IMR-90 (cell line): ENCODE data around the gene NFKBIE. TPM values are rescaled to one million over a fixed set of nuclear protein-coding genes. Genes with fewer than 3 reads are reported as not detected.

Source experiments
- ATAC-seq: fragments of 200-7000 bp; cut with Tn5 transposase; 2 replicates; pipeline ENCODE4 v1.9.1; 2020; ENCODE audit warnings: low read depth, mild to moderate bottlenecking, moderate library complexity
- BruUV-seq: library from RNA; stranded (reverse); fragments of 400-500 nt; replicated peaks from 2 replicates; lab custom pipeline; 2021; lab: Mats Ljungman, UMichigan
- CTCF ChIA-PET: fragments of 300-600 bp; formaldehyde crosslinking; extraction: SDS; loops from one replicate; lab custom pipeline; 2021; ENCODE audit warnings: antibody characterized with exemption; lab: Yijun Ruan, JAX
- POLR2A ChIA-PET: fragments of 300-600 bp; sonication (Branson Sonifier 250); formaldehyde crosslinking; loops from one replicate; lab custom pipeline; 2022; ENCODE audit warnings: antibody characterized with exemption; ENCODE audit not compliant: unreplicated experiment; lab: Charles Lee
- DNase-seq: peaks from one replicate; pipeline ENCODE4 v3.0.0; 2013
- H2AFZ ChIP-seq: replicated peaks from 2 replicates; pipeline ENCODE3; 2013; ENCODE audit warnings: low read length, mild to moderate bottlenecking; ENCODE audit not compliant: poor library complexity
- H2AK5ac ChIP-seq: 2 replicates; pipeline ENCODE4 v1.6.1; 2013; ENCODE audit warnings: low read depth, low read length, inconsistent platforms
- H2AK9ac ChIP-seq: replicated peaks from 2 replicates; pipeline ENCODE3; 2013; ENCODE audit warnings: mild to moderate bottlenecking, low read depth, low read length, moderate library complexity; ENCODE audit not compliant: poor library complexity
- H2BK120ac ChIP-seq: 2 replicates; pipeline ENCODE4 v1.6.1; 2013; ENCODE audit warnings: low read depth, low read length, inconsistent platforms
- H2BK15ac ChIP-seq: 3 replicates; pipeline ENCODE4 v1.6.1; 2013; ENCODE audit warnings: low read depth, low read length, inconsistent platforms
- H2BK20ac ChIP-seq: 2 replicates; pipeline ENCODE4 v1.6.1; 2013; ENCODE audit warnings: low read depth, mild to moderate bottlenecking, inconsistent platforms, low read length, moderate library complexity
- H2BK5ac ChIP-seq: 2 replicates; pipeline ENCODE4 v1.6.1; 2013; ENCODE audit warnings: mild to moderate bottlenecking, low read depth, low read length, inconsistent platforms; ENCODE audit not compliant: poor library complexity, severe bottlenecking
- H3K14ac ChIP-seq: replicated peaks from 2 replicates; pipeline ENCODE4 v1.6.1; 2013; ENCODE audit warnings: low read depth, low read length, inconsistent platforms
- H3K18ac ChIP-seq: 2 replicates; pipeline ENCODE4 v1.6.1; 2013; ENCODE audit warnings: low read depth, low read length, control low read depth
- H3K23ac ChIP-seq: 2 replicates; pipeline ENCODE4 v1.6.1; 2013; ENCODE audit warnings: low read depth, low read length, inconsistent platforms
- H3K27ac ChIP-seq: 2 replicates; pipeline ENCODE4 v1.5.1; 2013; ENCODE audit warnings: mild to moderate bottlenecking, control low read depth, low read length; ENCODE audit not compliant: insufficient read depth
- H3K27me3 ChIP-seq: 2 replicates; pipeline ENCODE4 v1.6.1; 2013; ENCODE audit warnings: low read length; ENCODE audit not compliant: control insufficient read depth, insufficient read depth
- H3K36me3 ChIP-seq: 2 replicates; pipeline ENCODE4 v1.6.1; 2013; ENCODE audit warnings: low read length, mixed read lengths; ENCODE audit not compliant: control insufficient read depth, insufficient read depth
- H3K4ac ChIP-seq: 2 replicates; pipeline ENCODE4 v1.6.1; 2013; ENCODE audit warnings: low read depth, low read length, inconsistent platforms
- H3K4me1 ChIP-seq: 2 replicates; pipeline ENCODE4 v1.6.1; 2013; ENCODE audit warnings: low read length, mixed read lengths; ENCODE audit not compliant: control insufficient read depth, insufficient read depth
- H3K4me2 ChIP-seq: 2 replicates; pipeline ENCODE4 v1.6.1; 2013; ENCODE audit warnings: low read depth, mild to moderate bottlenecking, control low read depth, low read length, moderate library complexity
- H3K4me3 ChIP-seq: 2 replicates; pipeline ENCODE4 v1.5.1; 2013; ENCODE audit warnings: low read depth, mild to moderate bottlenecking, control low read depth, low read length, moderate library complexity; ENCODE audit not compliant: insufficient read depth
- H3K56ac ChIP-seq: 2 replicates; pipeline ENCODE4 v1.6.1; 2013; ENCODE audit warnings: low read length, inconsistent platforms; ENCODE audit not compliant: insufficient read depth; ENCODE audit errors: extremely low read depth
- H3K79me1 ChIP-seq, 2 experiments: 2 replicates each; pipeline ENCODE4 v1.6.1; 2013; ENCODE audit warnings: low read length in 2 of 2, inconsistent platforms in 1 of 2, low read depth in 1 of 2
- H3K9ac ChIP-seq: 2 replicates; pipeline ENCODE4 v1.6.1; 2013; ENCODE audit warnings: low read depth, low read length, control low read depth
- H3K9me1 ChIP-seq: 2 replicates; pipeline ENCODE4 v1.6.1; 2013; ENCODE audit warnings: low read length, inconsistent platforms; ENCODE audit not compliant: insufficient read depth
- H3K9me3 ChIP-seq: 2 replicates; pipeline ENCODE4 v1.6.1; 2013; ENCODE audit warnings: low read length; ENCODE audit not compliant: control insufficient read depth, insufficient read depth
- H4K20me1 ChIP-seq: 2 replicates; pipeline ENCODE4 v1.6.1; 2013; ENCODE audit warnings: low read length, inconsistent platforms; ENCODE audit not compliant: insufficient read depth
- H4K5ac ChIP-seq: 2 replicates; pipeline ENCODE4 v1.6.1; 2013; ENCODE audit warnings: mild to moderate bottlenecking, low read depth, low read length, control low read depth
- H4K8ac ChIP-seq, 2 experiments: 2 replicates each; pipeline ENCODE4 v1.6.1; 2013; ENCODE audit warnings: low read depth in 2 of 2, low read length in 2 of 2, control low read depth in 1 of 2, inconsistent platforms in 1 of 2
- H4K91ac ChIP-seq: 2 replicates; pipeline ENCODE4 v1.6.1; 2013; ENCODE audit warnings: low read depth, low read length, inconsistent platforms; ENCODE audit not compliant: insufficient read depth
- NFE2L2 ChIP-seq: fragments of 150-350 bp; IDR thresholded peaks from 2 replicates; pipeline ENCODE4 v1.6.1; 2016; ENCODE audit warnings: low read depth, mild to moderate bottlenecking, low read length
- RCOR1 ChIP-seq: IDR thresholded peaks from 2 replicates; pipeline ENCODE4 v1.6.1; 2012; ENCODE audit warnings: mild to moderate bottlenecking, low read length, improper control_type of control experiment; ENCODE audit not compliant: insufficient replicate concordance
- WGBS, 2 experiments: methylation state at CpG; one replicate each; pipeline versions ENCODE4 v1.1.5 to v1.1.7; 2013; ENCODE audit warnings: missing lambda C conversion rate in 2 of 2; ENCODE audit not compliant: insufficient read length in 1 of 2; ENCODE audit errors: extremely low coverage in 2 of 2; 5-methylcytosine and 5-hydroxymethylcytosine counted together
- dilution Hi-C: fragments of 300-500 bp; cut with HindIII; formaldehyde crosslinking; loops from one replicate; pipeline ENCODE4 v1.14.3; 2018; ENCODE audit warnings: low sequenced_read_pairs; ENCODE audit not compliant: unreplicated experiment
- in situ Hi-C: fragments of 300-500 bp; cut with MboI; formaldehyde crosslinking; loops from 3 replicates; pipeline ENCODE4 v1.14.3; 2019; ENCODE audit warnings: low sequenced_read_pairs, inconsistent platforms, mixed read lengths
- intact Hi-C: fragments of 100-400 bp; cut with micrococcal nuclease; formaldehyde crosslinking; loops from 2 replicates; pipeline ENCODE4 v1.10.0; 2022
- polyA plus RNA-seq, 3 experiments: library from polyadenylated mRNA; depleted of rRNA; stranded (reverse); fragments of >200 nt; gene quantifications; 2 replicates each; pipeline ENCODE4 v1.2.3, GENCODE V29; 2012; ENCODE audit warnings: low replicate concordance in 1 of 3
- total RNA-seq: library from RNA; depleted of rRNA; stranded (reverse); fragments of >200 nt; gene quantifications from 2 replicates; pipeline ENCODE4 v1.2.3, GENCODE V29; 2012

Gene NFKBIE
- total and polyA plus RNA-seq, 2 of the 4 experiments (the other 2 are of a cell fraction), result 7.9 to 13.0 TPM

DNA sequence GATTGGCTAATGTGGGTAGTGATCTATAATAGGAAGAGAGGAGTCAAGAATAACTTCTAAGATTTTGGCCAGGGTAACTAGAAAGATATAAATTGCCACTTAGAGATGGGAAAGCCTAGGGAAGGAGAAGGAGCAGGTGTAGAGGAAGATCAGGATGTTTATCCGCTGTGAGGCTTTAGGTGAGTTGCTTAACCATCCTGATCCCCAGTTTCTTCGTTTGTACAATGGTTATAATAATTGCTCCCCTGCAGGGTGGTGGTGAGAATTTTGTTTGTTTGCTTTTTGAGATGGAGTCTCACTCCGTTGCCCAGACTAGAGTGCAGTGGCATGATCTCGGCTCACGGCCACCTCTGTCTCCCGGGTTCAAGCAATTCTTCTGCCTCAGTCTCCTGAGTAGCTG is 51.0 kb downstream of the NFKBIE start:
- Histone ChIP-seq H3K4me2 (no peak overlapping the region), H3K27ac (no peak overlapping the region), H4K91ac (no peak overlapping the region), H3K9me1 (no peaks in the 10 kb centered on the region), H4K5ac (no peak overlapping the region), H3K56ac (no peak overlapping the region), H3K9ac (no peak overlapping the region), H2BK5ac (no peak overlapping the region), H3K27me3 (peaks cover 22% of the 10 kb centered on the region), H3K4me1 (no peaks in the 10 kb centered on the region), H2BK15ac (no peak overlapping the region), H3K4ac (no peak overlapping the region), H3K23ac (no peak overlapping the region), H4K20me1 (no peaks in the 10 kb centered on the region), H3K14ac (no peak overlapping the region), H4K8ac (no peak overlapping the region), H3K79me1 (no peaks in the 10 kb centered on the region), H3K4me3 (no peak overlapping the region), H3K9me3 (no peaks in the 10 kb centered on the region), H2BK20ac (no peak overlapping the region), H3K18ac (no peak overlapping the region), H3K36me3 (no peaks in the 10 kb centered on the region), H2AK5ac (no peak overlapping the region), H2AFZ (no peak overlapping the region), H2BK120ac (no peak overlapping the region), H2AK9ac (no peak overlapping the region)
- CTCF ChIA-PET, result interaction anchor here (1.5 kb wide), 1 partner anchor 10 kb away, joined by 3 read pairs; no protein-coding TSS in a partner anchor
- intact Hi-C loops, result no loop called here
- dilution Hi-C loops, result no loop called here
- no peak for DNase-seq
- in situ Hi-C loops, result no loop called here
- WGBS, 2 experiments, result no CpG with 5 or more reads among the region's 6 CpGs
- no peak for ATAC-seq
- no TSS peak for BruUV-seq
- no peak for TF ChIP-seq RCOR1
- no peak for TF ChIP-seq NFE2L2
- POLR2A ChIA-PET, result no interaction called here
